Adrenal gland (tissue), 5 donors: ENCODE measurements around the gene TBCK.

Experiments
- CTCF ChIP-seq, 6 experiments: fragments of 450-650 bp in 4 of 6; fragments of 200-600 bp in 2 of 6; sonication (generic) in 1 of 6; IDR thresholded peaks; 1 replicate in 5 of 6; 2 replicates in 1 of 6; pipeline versions ENCODE4 v1.5.1 to v1.8.0; 2016 to 2021; ENCODE audit warnings: antibody characterized with exemption in 6 of 6, mild to moderate bottlenecking in 2 of 6, moderate library complexity in 1 of 6
- POLR2A ChIP-seq, 2 donors: fragments of 450-650 bp; IDR thresholded peaks; one replicate each; pipeline ENCODE4 v1.6.1; 2017; ENCODE audit warnings: antibody characterized with exemption in 2 of 2, mild to moderate bottlenecking in 2 of 2, moderate library complexity in 1 of 2
- donor health status: DM: no; HTN: no; CAD: no.

- TF ChIP-seq CTCF (IDR thresholded peaks at IDR 0.05) (no peak), POLR2A (IDR thresholded peaks at IDR 0.05) (no peak)
Measured at GRCh38 chr4:106160560-106160959, 155.4 kb downstream of the TBCK start.
